CD4-positive, alpha-beta memory T cell (primary cell): ENCODE measurements around the gene NR2C2. TPM values are rescaled to one million over a fixed set of nuclear protein-coding genes. Genes with fewer than 3 reads are reported as not detected.

Experiments used
- CTCF ChIA-PET: fragments of 350-600 bp; sonication (Branson Sonifier 250); formaldehyde crosslinking; loops from one replicate; lab custom pipeline; 2021; ENCODE audit warnings: inconsistent platforms; ENCODE audit not compliant: partially characterized antibody; lab: Charles Lee
- POLR2A ChIA-PET: fragments of 350-600 bp; sonication (Branson Sonifier 250); formaldehyde crosslinking; loops from one replicate; lab custom pipeline; 2021; ENCODE audit not compliant: partially characterized antibody; lab: Charles Lee
- DNase-seq, 5 donors: peaks; one replicate each; pipeline versions ENCODE4 v3.0.0 to v3.0.0-alpha.2; 2020 to 2022; ENCODE audit warnings: mixed read lengths in 1 of 5
- H3K27ac ChIP-seq: one replicate; pipeline ENCODE4 v1.7.0; 2013; ENCODE audit warnings: low read depth, low read length
- H3K27me3 ChIP-seq: 2 replicates; pipeline ENCODE4 v1.7.0; 2013; ENCODE audit warnings: mild to moderate bottlenecking, low read length, moderate library complexity; ENCODE audit not compliant: insufficient read depth
- H3K36me3 ChIP-seq: 2 replicates; pipeline ENCODE4 v1.7.0; 2013; ENCODE audit warnings: mild to moderate bottlenecking, low read length, moderate library complexity; ENCODE audit not compliant: insufficient read depth
- H3K4me1 ChIP-seq: 2 replicates; pipeline ENCODE4 v1.7.0; 2013; ENCODE audit warnings: mild to moderate bottlenecking, low read length, moderate library complexity; ENCODE audit not compliant: insufficient read depth
- H3K4me3 ChIP-seq, 2 donors: one replicate each; pipeline ENCODE4 v1.7.0; 2013; ENCODE audit warnings: low read length in 2 of 2, mild to moderate bottlenecking in 1 of 2
- H3K9me3 ChIP-seq, 2 donors: one replicate each; pipeline ENCODE4 v1.7.0; 2013; ENCODE audit warnings: low read length in 2 of 2, control low read depth in 1 of 2; ENCODE audit not compliant: control insufficient read depth in 1 of 2
- H3K27ac Mint-ChIP-seq, 7 donors: one replicate each; pipeline ENCODE4 v1.8.0; 2020 to 2021; ENCODE audit warnings: mixed read lengths in 7 of 7, mild to moderate bottlenecking in 6 of 7, inconsistent platforms in 3 of 7, moderate library complexity in 3 of 7
- H3K27me3 Mint-ChIP-seq, 2 donors: one replicate each; pipeline ENCODE4 v1.8.0; 2020 to 2021; ENCODE audit warnings: mixed read lengths in 2 of 2
- H3K36me3 Mint-ChIP-seq, 2 donors: one replicate each; pipeline ENCODE4 v1.8.0; 2020 to 2021; ENCODE audit warnings: mixed read lengths in 2 of 2, inconsistent platforms in 1 of 2, mild to moderate bottlenecking in 1 of 2
- H3K4me1 Mint-ChIP-seq, 4 donors: one replicate each; pipeline ENCODE4 v1.8.0; 2020 to 2021; ENCODE audit warnings: mixed read lengths in 4 of 4, mild to moderate bottlenecking in 1 of 4
- H3K4me3 Mint-ChIP-seq, 8 donors: one replicate each; pipeline ENCODE4 v1.8.0; 2020 to 2021; ENCODE audit warnings: mixed read lengths in 8 of 8, mild to moderate bottlenecking in 7 of 8, moderate library complexity in 6 of 8, inconsistent platforms in 3 of 8
- H3K9me3 Mint-ChIP-seq, 8 donors: one replicate each; pipeline ENCODE4 v1.8.0; 2020 to 2021; ENCODE audit warnings: mixed read lengths in 8 of 8, mild to moderate bottlenecking in 5 of 8, inconsistent platforms in 3 of 8, moderate library complexity in 1 of 8
- intact Hi-C: fragments of 100-400 bp; cut with micrococcal nuclease; formaldehyde crosslinking; loops from one replicate; pipeline ENCODE4 v1.15.1; 2023
- polyA plus RNA-seq, 2 donors: library from polyadenylated mRNA; unstranded; fragments of 300-500 nt; fragmentation: Illumina TruSeq; gene quantifications; one replicate each; pipeline ENCODE4 v1.2.3, GENCODE V29; 2021
- total RNA-seq, 2 experiments: library from RNA; stranded (reverse); gene quantifications; one replicate each; pipeline ENCODE4 v1.2.3, GENCODE V29; 2021

Gene NR2C2
- total and polyA plus RNA-seq, 4 experiments from 2014 or later: 5.5 to 103 (median 54.9) TPM

DNA sequence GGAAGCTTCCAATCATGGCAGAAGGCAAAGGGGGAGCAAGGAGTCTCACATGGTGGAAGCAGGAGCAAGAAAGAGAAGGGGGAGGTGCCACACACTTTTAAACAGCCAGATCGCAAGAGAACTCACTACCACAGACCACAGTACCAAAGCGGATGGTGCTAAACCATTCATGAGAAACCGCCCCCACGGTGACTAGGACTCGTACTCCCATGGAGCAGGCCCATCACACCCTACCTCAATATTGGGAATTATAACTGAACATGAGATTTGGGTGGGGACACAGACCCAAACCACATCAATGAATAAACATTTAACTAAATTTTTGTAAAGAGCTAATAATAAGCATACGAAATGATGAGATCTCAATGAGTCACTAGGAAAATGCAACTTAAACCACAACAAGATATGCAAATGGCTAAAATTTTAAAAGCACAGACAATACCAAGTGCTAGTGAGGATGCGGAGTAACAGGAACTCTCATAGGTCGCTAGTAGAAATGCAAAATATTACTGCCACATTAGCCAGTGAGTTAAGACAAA lies 107.7 kb downstream of the NR2C2 start:
- POLR2A ChIA-PET: interaction anchor here (1.0 kb wide), 2 partner anchors 8 to 10 kb away, joined by 3 read pairs; partner anchors contain the start of gene MRPS25
- Mint-ChIP-seq H3K27ac (peak overlapping the region; percentile 47 to 87 (median 72)), H3K36me3 (peaks cover 45 to 56% of the 10 kb centered on the region in 2 donors), H3K4me3 (peak overlapping the region in 7 of 8 donors; percentile 1 to 66 (median 43)), H3K4me1 (peaks cover 17 to 43% (median 29%) of the 10 kb centered on the region in 4 donors), H3K9me3 (no peaks in the 10 kb centered on the region), H3K27me3 (no peaks in the 10 kb centered on the region)
- CTCF ChIA-PET: no interaction called here
- Histone ChIP-seq H3K36me3 (peaks cover 14% of the 10 kb centered on the region), H3K4me1 (peaks cover 27% of the 10 kb centered on the region), H3K27me3 (no peaks in the 10 kb centered on the region), H3K27ac (no peak overlapping the region), H3K4me3 (no peak overlapping the region), H3K9me3 (no peaks in the 10 kb centered on the region)
- intact Hi-C loops: no loop called here
- peak; percentile 44 to 73 (median 48) for DNase-seq

GRCh38 chr3:15056676-15057404 lies 109.5 kb downstream of the NR2C2 start:
- intact Hi-C loops: no loop called here
- H3K4me3 ChIP-seq: no peak overlapping the region
- Mint-ChIP-seq H3K4me1 (peaks cover 17 to 40% (median 27%) of the 10 kb centered on the region in 4 donors), H3K4me3 (no peak overlapping the region), H3K36me3 (peaks cover 42 to 44% of the 10 kb centered on the region in 2 donors), H3K9me3 (no peaks in the 10 kb centered on the region), H3K27ac (no peak overlapping the region), H3K27me3 (no peaks in the 10 kb centered on the region)
- no peak overlapping the region for H3K27ac ChIP-seq
- H3K4me1 ChIP-seq: peaks cover 22% of the 10 kb centered on the region
- H3K36me3 ChIP-seq: peaks cover 12% of the 10 kb centered on the region
- ChIA-PET CTCF (interaction anchor here (1.6 kb wide), 1 partner anchor 136 kb away, joined by 3 read pairs; no protein-coding TSS in a partner anchor), POLR2A (no interaction called here)
- no peaks in the 10 kb centered on the region for H3K9me3 ChIP-seq
- no peaks in the 10 kb centered on the region for H3K27me3 ChIP-seq
- no peak for DNase-seq

DNA sequence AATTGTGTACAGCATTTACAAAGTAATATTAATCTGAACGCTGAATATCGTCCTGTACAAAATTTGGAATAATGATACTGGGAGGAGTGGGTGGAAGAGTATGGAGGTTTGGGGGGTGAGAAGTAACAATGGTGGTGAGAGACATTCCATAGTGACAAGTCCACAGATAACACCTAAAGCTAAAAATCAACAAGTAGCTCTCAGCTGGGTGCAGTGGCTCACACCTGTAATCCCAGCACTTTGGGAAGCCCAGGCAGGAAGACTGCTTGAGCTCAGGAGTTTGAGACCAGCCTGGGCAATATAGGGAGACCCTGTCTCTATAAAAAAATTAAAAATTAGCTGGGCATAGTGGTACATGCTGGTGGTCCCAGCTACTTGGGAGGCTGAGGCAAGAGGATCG lies 112.6 kb downstream of the NR2C2 start:
- Mint-ChIP-seq H3K9me3 (no peaks in the 10 kb centered on the region), H3K4me3 (no peak overlapping the region), H3K27me3 (no peaks in the 10 kb centered on the region), H3K27ac (peak overlapping the region in 1 of 7 donors; percentile 48), H3K4me1 (peaks cover 23 to 52% (median 35%) of the 10 kb centered on the region in 4 donors), H3K36me3 (peaks cover 26 to 30% of the 10 kb centered on the region in 2 donors)
- Histone ChIP-seq H3K4me1 (peaks cover 33% of the 10 kb centered on the region), H3K36me3 (peaks cover 8% of the 10 kb centered on the region), H3K4me3 (no peak overlapping the region), H3K27me3 (no peaks in the 10 kb centered on the region), H3K9me3 (no peaks in the 10 kb centered on the region), H3K27ac (no peak overlapping the region)
- DNase-seq: no peak
- ChIA-PET POLR2A (no interaction called here), CTCF (no interaction called here)
- intact Hi-C loops: no loop called here

DNA sequence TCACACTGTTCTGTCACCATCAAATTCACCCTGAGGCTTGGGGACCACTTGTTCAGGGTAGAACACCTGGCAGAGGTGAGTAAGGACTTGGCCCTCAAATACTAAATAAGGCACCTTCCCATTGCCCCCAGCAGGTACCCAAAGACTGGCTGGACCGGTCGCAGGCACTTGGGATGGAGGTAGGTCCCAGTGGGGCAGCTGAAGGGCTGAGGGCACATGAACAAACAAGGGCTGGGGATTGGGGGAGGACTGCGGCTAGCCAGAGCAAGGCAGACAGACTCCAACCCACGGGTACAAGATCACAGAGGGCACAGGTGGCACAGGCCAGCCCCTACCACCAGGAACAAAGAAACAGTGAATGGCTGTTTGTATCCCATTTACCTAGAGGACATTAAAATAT lies 115.9 kb downstream of the NR2C2 start:
- intact Hi-C loops: no loop called here
- Mint-ChIP-seq H3K27me3 (no peaks in the 10 kb centered on the region), H3K27ac (peak overlapping the region in 6 of 7 donors; percentile 4 to 88 (median 54))

GRCh38 chr3:15063656-15064286 lies 116.4 kb downstream of the NR2C2 start:
- POLR2A ChIA-PET: interaction anchor here (1.1 to 3.8 kb wide), 7 partner anchors 9 to 413 kb away, joined by 3 to 37 read pairs (median 7); partner anchors contain the start of genes CCDC174 and RBSN
- Histone ChIP-seq H3K4me1 (peaks cover 18% of the 10 kb centered on the region), H3K36me3 (peaks cover 3% of the 10 kb centered on the region), H3K4me3 (peak overlapping the region; percentile 19 to 78), H3K27me3 (no peaks in the 10 kb centered on the region), H3K27ac (peak overlapping the region; percentile 79), H3K9me3 (no peaks in the 10 kb centered on the region)
- Mint-ChIP-seq H3K27ac (peak overlapping the region in 6 of 7 donors; percentile 67 to 98 (median 90)), H3K9me3 (no peaks in the 10 kb centered on the region), H3K4me3 (peak overlapping the region; percentile 93 to 99 (median 96)), H3K27me3 (no peaks in the 10 kb centered on the region), H3K36me3 (peaks cover 7 to 14% of the 10 kb centered on the region in 2 donors), H3K4me1 (peaks cover 15 to 41% (median 28%) of the 10 kb centered on the region in 4 donors)
- DNase-seq: no peak
- CTCF ChIA-PET: interaction anchor here (0.9 to 2.1 kb wide), 5 partner anchors 11 to 140 kb away, joined by 3 to 10 read pairs (median 4); partner anchors contain the start of gene RBSN
- intact Hi-C loops: no loop called here

More for the DNA sequence above, 115.9 kb downstream of the NR2C2 start:
- H3K4me1 ChIP-seq: peaks cover 18% of the 10 kb centered on the region
- Mint-ChIP-seq H3K4me1 (peaks cover 17 to 41% (median 31%) of the 10 kb centered on the region in 4 donors), H3K9me3 (no peaks in the 10 kb centered on the region), H3K36me3 (peaks cover 12 to 19% of the 10 kb centered on the region in 2 donors), H3K4me3 (peak overlapping the region; percentile 59 to 99 (median 95))
- no peak for DNase-seq
- no peak overlapping the region for H3K4me3 ChIP-seq
- H3K27ac ChIP-seq: no peak overlapping the region
- peaks cover 8% of the 10 kb centered on the region for H3K36me3 ChIP-seq
- CTCF ChIA-PET: interaction anchor here (2.1 kb wide), 1 partner anchor 10 kb away, joined by 7 read pairs; no protein-coding TSS in a partner anchor
- no peaks in the 10 kb centered on the region for H3K27me3 ChIP-seq
- POLR2A ChIA-PET: interaction anchor here (0.6 to 3.8 kb wide), 2 partner anchors 9 to 35 kb away, joined by 3 to 37 read pairs; partner anchors contain the start of gene RBSN
- H3K9me3 ChIP-seq: no peaks in the 10 kb centered on the region

DNA sequence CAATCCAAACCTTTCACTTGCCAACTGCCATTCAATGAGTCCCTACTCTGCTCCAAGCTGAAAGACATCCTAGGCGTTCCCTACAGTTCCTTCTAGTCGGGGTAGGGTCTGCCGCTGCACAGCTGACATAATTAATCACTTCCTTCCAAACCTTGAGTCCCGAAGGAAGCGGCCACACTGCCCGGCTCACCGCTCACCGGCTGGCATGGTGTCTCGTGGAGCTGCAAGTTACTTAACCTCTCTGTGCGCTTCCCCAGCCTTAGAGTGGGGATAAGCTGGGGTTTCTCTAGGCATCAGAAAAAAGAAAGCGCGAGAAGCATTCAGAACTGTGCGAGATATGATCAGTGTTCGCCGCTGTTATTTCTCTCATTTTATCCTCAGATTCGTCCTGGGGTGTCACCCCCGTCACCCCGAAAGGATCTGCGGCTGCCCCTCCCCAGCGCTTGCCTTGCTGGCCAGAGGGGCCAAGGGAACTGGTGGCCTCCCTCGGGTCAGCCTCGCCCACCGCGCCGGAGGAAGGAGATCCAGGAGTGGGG lies 117.0 kb downstream of the NR2C2 start:
- Histone ChIP-seq H3K4me1 (peaks cover 18% of the 10 kb centered on the region), H3K27ac (peak overlapping the region; percentile 79), H3K27me3 (no peaks in the 10 kb centered on the region), H3K36me3 (no peaks in the 10 kb centered on the region), H3K4me3 (peak overlapping the region; percentile 19 to 78), H3K9me3 (no peaks in the 10 kb centered on the region)
- Mint-ChIP-seq H3K36me3 (peaks cover 6 to 12% of the 10 kb centered on the region in 2 donors), H3K4me1 (peaks cover 15 to 40% (median 28%) of the 10 kb centered on the region in 4 donors), H3K9me3 (no peaks in the 10 kb centered on the region), H3K27ac (peak overlapping the region in 6 of 7 donors; percentile 67 to 98 (median 90)), H3K4me3 (peak overlapping the region; percentile 93 to 99 (median 96)), H3K27me3 (no peaks in the 10 kb centered on the region)
- intact Hi-C loops: no loop called here
- CTCF ChIA-PET: interaction anchor here (0.6 to 2.1 kb wide), 6 partner anchors 11 to 457 kb away, joined by 3 to 10 read pairs (median 4); partner anchors contain the start of gene RBSN
- POLR2A ChIA-PET: interaction anchor here (1.0 to 3.8 kb wide), 10 partner anchors 9 to 886 kb away, joined by 3 to 37 read pairs (median 6); partner anchors contain the start of genes CCDC174, LSM3, NR2C2 and RBSN
- DNase-seq: peak in 3 of 5 donors; percentile 6 to 13 (median 12)
